B cell (primary cell): ENCODE measurements around the gene TRMT10B. TPM values are rescaled to one million over a fixed set of nuclear protein-coding genes. Genes with fewer than 3 reads are reported as not detected.

Experiments
- ATAC-seq: fragments of 200-7000 bp; cut with Tn5 transposase; one replicate; pipeline ENCODE4 v1.10.0; 2021; ENCODE audit warnings: low read depth, mild to moderate bottlenecking, moderate number of reproducible peaks, moderate library complexity
- CTCF ChIA-PET: fragments of 350-600 bp; sonication (Branson Sonifier 250); formaldehyde crosslinking; loops from one replicate; lab custom pipeline; 2021; ENCODE audit warnings: antibody characterized with exemption, inconsistent platforms; lab: Charles Lee
- POLR2A ChIA-PET: fragments of 350-600 bp; sonication (Branson Sonifier 250); formaldehyde crosslinking; loops from one replicate; lab custom pipeline; 2021; ENCODE audit warnings: antibody characterized with exemption; lab: Charles Lee
- DNase-seq: peaks from one replicate; pipeline ENCODE4 v3.0.0; 2013
- H2AFZ ChIP-seq: 2 replicates; pipeline ENCODE4 v1.6.1; 2012; ENCODE audit warnings: mild to moderate bottlenecking, low read depth, low read length; ENCODE audit not compliant: insufficient read depth, poor library complexity, severe bottlenecking
- H3K27ac ChIP-seq, 2 donors: 1 replicate in 1 of 2; 2 replicates in 1 of 2; pipeline ENCODE4 v1.5.1; 2012 to 2013; ENCODE audit warnings: low read length in 2 of 2, mild to moderate bottlenecking in 2 of 2, moderate library complexity in 1 of 2
- H3K27me3 ChIP-seq, 4 experiments: fragments of 200-600 bp in 1 of 4; sonication (generic) in 1 of 4; replicated peaks in 1 of 4; 1 replicate in 2 of 4; 2 replicates in 2 of 4; pipeline versions ENCODE4 v1.6.1 to v1.7.0; 2013 to 2016; ENCODE audit warnings: low read length in 3 of 4, mild to moderate bottlenecking in 2 of 4, mixed read lengths in 1 of 4, moderate library complexity in 1 of 4; ENCODE audit not compliant: insufficient read depth in 4 of 4, control insufficient read depth in 3 of 4; ENCODE audit errors: control extremely low read depth in 1 of 4
- H3K36me3 ChIP-seq, 2 experiments: replicated peaks in 1 of 2; 1 replicate in 1 of 2; 2 replicates in 1 of 2; pipeline versions ENCODE4 v1.6.1 to v1.7.1; 2013; ENCODE audit warnings: low read length in 1 of 2; ENCODE audit not compliant: insufficient read depth in 2 of 2, control insufficient read depth in 1 of 2; ENCODE audit errors: control extremely low read depth in 1 of 2, extremely low read depth in 1 of 2
- H3K4me1 ChIP-seq, 2 donors: fragments of 200-600 bp in 1 of 2; sonication (generic) in 1 of 2; 1 replicate in 1 of 2; 2 replicates in 1 of 2; pipeline versions ENCODE4 v1.5.1 to v1.6.1; 2013 to 2017; ENCODE audit warnings: low read length in 2 of 2; ENCODE audit not compliant: control insufficient read depth in 2 of 2, insufficient read depth in 2 of 2
- H3K4me2 ChIP-seq: replicated peaks from 2 replicates; pipeline ENCODE3; 2012; ENCODE audit warnings: mild to moderate bottlenecking, low read depth, low read length; ENCODE audit not compliant: poor library complexity, severe bottlenecking
- H3K4me3 ChIP-seq, 5 experiments: fragments of 200-600 bp in 1 of 5; sonication (generic) in 1 of 5; 1 replicate in 3 of 5; 2 replicates in 2 of 5; pipeline versions ENCODE4 v1.5.1 to v1.7.0; 2011 to 2016; ENCODE audit warnings: low read length in 4 of 5, mild to moderate bottlenecking in 4 of 5, low read depth in 2 of 5, control low read depth in 1 of 5, moderate library complexity in 1 of 5; ENCODE audit not compliant: insufficient read depth in 1 of 5; ENCODE audit errors: control extremely low read depth in 1 of 5, extremely low read depth in 1 of 5
- H3K79me2 ChIP-seq: fragments of 200-600 bp; sonication (generic); one replicate; pipeline ENCODE4 v1.6.0; 2016; ENCODE audit warnings: low read length; ENCODE audit not compliant: control insufficient read depth, insufficient read depth
- H3K9ac ChIP-seq: fragments of 200-600 bp; sonication (generic); 2 replicates; pipeline ENCODE4 v1.6.1; 2017; ENCODE audit warnings: mild to moderate bottlenecking, low read length, moderate library complexity
- H3K9me3 ChIP-seq, 3 donors: one replicate each; pipeline versions ENCODE4 v1.6.1 to v1.7.1; 2013; ENCODE audit warnings: low read length in 2 of 3; ENCODE audit not compliant: control insufficient read depth in 2 of 3, insufficient read depth in 1 of 3; ENCODE audit errors: control extremely low read depth in 1 of 3
- H4K20me1 ChIP-seq: 2 replicates; pipeline ENCODE4 v1.6.0; 2012; ENCODE audit warnings: mild to moderate bottlenecking, low read length; ENCODE audit not compliant: insufficient read depth, control insufficient read depth, poor library complexity, severe bottlenecking
- H3K27ac Mint-ChIP-seq: one replicate; pipeline ENCODE4 v1.8.0; 2021; ENCODE audit warnings: mixed read lengths
- H3K27me3 Mint-ChIP-seq: one replicate; pipeline ENCODE4 v1.8.0; 2021; ENCODE audit warnings: mixed read lengths
- H3K4me1 Mint-ChIP-seq: one replicate; pipeline ENCODE4 v1.8.0; 2021; ENCODE audit warnings: mixed read lengths
- H3K4me3 Mint-ChIP-seq: one replicate; pipeline ENCODE4 v1.8.0; 2021; ENCODE audit warnings: mixed read lengths
- H3K9me3 Mint-ChIP-seq: one replicate; pipeline ENCODE4 v1.8.0; 2022; ENCODE audit warnings: mixed read lengths; ENCODE audit not compliant: insufficient read depth
- CTCF ChIP-seq: fragments of 200-600 bp; IDR thresholded peaks from one replicate; pipeline ENCODE4 v1.8.0; 2022; ENCODE audit warnings: antibody characterized with exemption, mild to moderate bottlenecking
- EZH2 ChIP-seq: IDR thresholded peaks from 2 replicates; pipeline ENCODE4 v1.6.1; 2012; ENCODE audit warnings: borderline replicate concordance, low read depth, mild to moderate bottlenecking, moderate library complexity, low read length; ENCODE audit not compliant: insufficient read depth, poor library complexity, severe bottlenecking
- WGBS: methylation state at CpG from one replicate; pipeline ENCODE4 v1.1.5; 2013; ENCODE audit warnings: missing lambda C conversion rate; ENCODE audit not compliant: insufficient coverage; 5-methylcytosine and 5-hydroxymethylcytosine counted together
- intact Hi-C: fragments of 100-400 bp; cut with micrococcal nuclease; formaldehyde crosslinking; loops from one replicate; pipeline ENCODE4 v1.10.0; 2022
- polyA plus RNA-seq: library from polyadenylated mRNA; depleted of rRNA; stranded (reverse); fragments of >200 nt; gene quantifications from 2 replicates; pipeline ENCODE4 v1.2.3, GENCODE V29; 2012
- total RNA-seq, 2 donors: library from RNA; stranded (reverse); fragments of 120-200 nt in 1 of 2; gene quantifications; 1 replicate in 1 of 2; 2 replicates in 1 of 2; pipeline versions ENCODE4 v1.2.3 to v1.2.4, GENCODE V29; 2013 to 2022

The TRMT10B gene
- total and polyA plus RNA-seq, 2 donors (not counting 1 experiment from before 2014, with no cell fraction given): 18.1 to 27.8 TPM

DNA sequence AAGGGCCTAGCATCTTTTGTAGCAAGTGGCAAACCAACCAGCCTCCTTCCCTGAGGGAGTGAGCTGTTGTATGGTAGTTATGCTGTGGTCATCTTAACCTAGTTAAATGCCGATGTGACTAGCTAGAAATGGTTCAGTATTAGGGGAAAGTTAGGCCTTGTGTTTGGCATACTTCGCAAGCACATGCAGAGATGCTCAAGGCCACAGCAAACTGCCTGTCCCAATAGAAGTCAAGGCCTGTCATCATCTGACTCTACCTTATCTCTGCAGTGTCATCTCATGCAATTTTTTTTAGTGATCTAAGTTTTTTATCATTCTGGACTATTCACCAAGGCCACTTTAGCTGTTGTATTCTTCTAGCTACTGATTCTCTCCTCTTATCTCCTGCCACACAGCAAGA is 36.5 kb downstream of the TRMT10B start:
- no peak overlapping the region for H2AFZ ChIP-seq
- H3K9me3 ChIP-seq: peaks cover 0 to 5% (median 0%) of the 10 kb centered on the region in 3 donors
- H4K20me1 ChIP-seq: no peaks in the 10 kb centered on the region
- DNase-seq: no peak
- Mint-ChIP-seq H3K27ac (no peak overlapping the region), H3K27me3 (peaks cover 9% of the 10 kb centered on the region), H3K4me1 (peaks cover 5% of the 10 kb centered on the region), H3K9me3 (no peaks in the 10 kb centered on the region), H3K4me3 (no peak overlapping the region)
- H3K79me2 ChIP-seq: peaks cover 11% of the 10 kb centered on the region
- CTCF ChIA-PET: no interaction called here
- POLR2A ChIA-PET: no interaction called here
- 100% methylated on average over 1 of the region's 2 CpGs for WGBS
- H3K4me3 ChIP-seq: no peak overlapping the region
- H3K27ac ChIP-seq: no peak overlapping the region
- TF ChIP-seq CTCF (no peak), EZH2 (no peak)
- intact Hi-C loops: no loop called here
- no peaks in the 10 kb centered on the region for H3K36me3 ChIP-seq
- H3K9ac ChIP-seq: no peak overlapping the region
- ATAC-seq: no peak
- peaks cover 3 to 7% of the 10 kb centered on the region in 2 donors for H3K4me1 ChIP-seq
- H3K4me2 ChIP-seq: no peak overlapping the region
- H3K27me3 ChIP-seq: peaks cover 0 to 2% (median 0%) of the 10 kb centered on the region in 4 experiments

- Histone ChIP-seq H3K27ac (no peak overlapping the region), H3K9ac (no peak overlapping the region), H3K27me3 (no peaks in the 10 kb centered on the region), H4K20me1 (no peaks in the 10 kb centered on the region), H3K79me2 (no peaks in the 10 kb centered on the region), H3K36me3 (no peaks in the 10 kb centered on the region), H2AFZ (no peak overlapping the region), H3K4me1 (no peaks in the 10 kb centered on the region), H3K9me3 (peaks cover 0 to 2% (median 0%) of the 10 kb centered on the region in 3 donors), H3K4me2 (no peak overlapping the region), H3K4me3 (no peak overlapping the region)
- POLR2A ChIA-PET: no interaction called here
- intact Hi-C loops: no loop called here
- no peak for ATAC-seq
- TF ChIP-seq CTCF: no peak
- TF ChIP-seq EZH2: no peak
- Mint-ChIP-seq H3K9me3 (no peaks in the 10 kb centered on the region), H3K27me3 (peaks cover 9% of the 10 kb centered on the region), H3K4me1 (no peaks in the 10 kb centered on the region), H3K4me3 (no peak overlapping the region), H3K27ac (no peak overlapping the region)
- CTCF ChIA-PET: no interaction called here
- no CpG with 5 or more reads among the region's 5 CpGs for WGBS
- no peak for DNase-seq
Measured at GRCh38 chr9:37792122-37792521, 38.5 kb downstream of the TRMT10B start.
